DOHH2 (cell line): ENCODE results near the gene PRRT2.

ENCODE experiments used
- H3F3A ChIP-seq: fragments of 200-600 bp; sonication (generic), shearing (Covaris generic); 2 replicates; pipeline ENCODE4 v1.6.0; 2016; ENCODE audit warnings: antibody characterized with exemption, mild to moderate bottlenecking; ENCODE audit not compliant: control insufficient read depth, insufficient read depth
- H3K27ac ChIP-seq: fragments of 200-600 bp; sonication (generic); 2 replicates; pipeline ENCODE4 v1.5.1; 2014; ENCODE audit warnings: low read depth, mild to moderate bottlenecking, low read length, moderate library complexity
- H3K27me3 ChIP-seq: fragments of 200-600 bp; sonication (generic); 2 replicates; pipeline ENCODE4 v1.6.1; 2014; ENCODE audit warnings: mild to moderate bottlenecking, low read length, mixed read lengths; ENCODE audit not compliant: control insufficient read depth
- H3K36me3 ChIP-seq: fragments of 200-600 bp; sonication (generic); 2 replicates; pipeline ENCODE4 v1.6.1; 2014; ENCODE audit warnings: mild to moderate bottlenecking, low read length, moderate library complexity, mixed read lengths; ENCODE audit not compliant: control insufficient read depth
- H3K4me1 ChIP-seq: fragments of 200-600 bp; sonication (generic); 2 replicates; pipeline ENCODE4 v1.6.1; 2014; ENCODE audit warnings: mild to moderate bottlenecking, low read length, mixed read lengths; ENCODE audit not compliant: control insufficient read depth
- H3K4me2 ChIP-seq: fragments of 200-600 bp; sonication (generic); 2 replicates; pipeline ENCODE4 v1.6.0; 2014; ENCODE audit warnings: mild to moderate bottlenecking, low read length, moderate library complexity
- H3K4me3 ChIP-seq: fragments of 200-600 bp; sonication (generic); 2 replicates; pipeline ENCODE4 v1.5.1; 2014; ENCODE audit warnings: mild to moderate bottlenecking, low read length, mixed read lengths
- H3K79me2 ChIP-seq: fragments of 200-600 bp; sonication (generic); 2 replicates; pipeline ENCODE4 v1.6.1; 2014; ENCODE audit warnings: mild to moderate bottlenecking, low read length, mixed read lengths; ENCODE audit not compliant: control insufficient read depth
- H3K9me2 ChIP-seq: fragments of 200-600 bp; sonication (generic); replicated peaks from 2 replicates; pipeline ENCODE4 v1.6.1; 2014; ENCODE audit warnings: mild to moderate bottlenecking, low read length, mixed read lengths; ENCODE audit not compliant: control insufficient read depth
- H3K9me3 ChIP-seq: fragments of 200-600 bp; sonication (generic); 2 replicates; pipeline ENCODE4 v1.6.1; 2014; ENCODE audit warnings: antibody characterized with exemption, low read length, mixed read lengths; ENCODE audit not compliant: control insufficient read depth, insufficient read depth
- H4K20me1 ChIP-seq: fragments of 200-600 bp; sonication (generic); 2 replicates; pipeline ENCODE4 v1.6.0; 2014; ENCODE audit warnings: low read depth, mild to moderate bottlenecking, antibody characterized with exemption, low read length, moderate library complexity; ENCODE audit not compliant: control insufficient read depth, insufficient read depth
- EZH2phosphoT487 ChIP-seq: fragments of 200-600 bp; sonication (generic); IDR thresholded peaks from 2 replicates; pipeline ENCODE4 v1.6.1; 2017; ENCODE audit warnings: borderline replicate concordance, mild to moderate bottlenecking, antibody characterized with exemption, low read length, moderate library complexity, mixed read lengths
- TF ChIP-seq, protein P1 (sequence below): fragments of 200-600 bp; sonication (generic); IDR thresholded peaks from one replicate; pipeline ENCODE4 v1.5.1; 2014; ENCODE audit warnings: antibody characterized with exemption, mild to moderate bottlenecking, low read depth, low read length; ENCODE audit not compliant: poor library complexity, severe bottlenecking

PRRT2 gene

DNA sequence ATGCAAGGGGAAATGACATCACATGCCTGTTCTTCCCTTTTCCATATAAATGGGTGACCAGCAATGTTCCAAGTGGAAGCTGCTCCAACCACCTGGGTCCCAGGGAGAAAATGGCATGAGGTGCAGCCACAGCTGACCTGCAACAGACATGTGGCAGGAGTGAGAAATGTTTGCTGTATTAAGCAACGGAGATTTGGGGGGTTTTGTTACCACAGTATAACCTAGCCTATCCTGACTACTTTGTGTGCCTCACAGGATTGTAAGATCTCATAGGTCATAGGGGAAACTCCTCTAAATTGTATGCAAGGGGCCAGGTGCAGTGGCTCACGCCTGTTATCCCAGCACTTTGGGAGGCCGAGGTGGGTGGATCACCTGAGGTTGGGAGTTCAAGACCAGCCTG is 39.0 kb downstream of the PRRT2 start:
- TF ChIP-seq, protein P1, sequence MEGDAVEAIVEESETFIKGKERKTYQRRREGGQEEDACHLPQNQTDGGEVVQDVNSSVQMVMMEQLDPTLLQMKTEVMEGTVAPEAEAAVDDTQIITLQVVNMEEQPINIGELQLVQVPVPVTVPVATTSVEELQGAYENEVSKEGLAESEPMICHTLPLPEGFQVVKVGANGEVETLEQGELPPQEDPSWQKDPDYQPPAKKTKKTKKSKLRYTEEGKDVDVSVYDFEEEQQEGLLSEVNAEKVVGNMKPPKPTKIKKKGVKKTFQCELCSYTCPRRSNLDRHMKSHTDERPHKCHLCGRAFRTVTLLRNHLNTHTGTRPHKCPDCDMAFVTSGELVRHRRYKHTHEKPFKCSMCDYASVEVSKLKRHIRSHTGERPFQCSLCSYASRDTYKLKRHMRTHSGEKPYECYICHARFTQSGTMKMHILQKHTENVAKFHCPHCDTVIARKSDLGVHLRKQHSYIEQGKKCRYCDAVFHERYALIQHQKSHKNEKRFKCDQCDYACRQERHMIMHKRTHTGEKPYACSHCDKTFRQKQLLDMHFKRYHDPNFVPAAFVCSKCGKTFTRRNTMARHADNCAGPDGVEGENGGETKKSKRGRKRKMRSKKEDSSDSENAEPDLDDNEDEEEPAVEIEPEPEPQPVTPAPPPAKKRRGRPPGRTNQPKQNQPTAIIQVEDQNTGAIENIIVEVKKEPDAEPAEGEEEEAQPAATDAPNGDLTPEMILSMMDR: no peak
- no peak for TF ChIP-seq EZH2phosphoT487
- Histone ChIP-seq H3K9me2 (no peaks in the 10 kb centered on the region), H3K4me2 (no peak overlapping the region), H3K79me2 (no peaks in the 10 kb centered on the region), H3K27me3 (no peaks in the 10 kb centered on the region), H3K27ac (no peak overlapping the region), H4K20me1 (no peaks in the 10 kb centered on the region), H3K4me3 (no peak overlapping the region), H3K9me3 (no peaks in the 10 kb centered on the region), H3K4me1 (no peaks in the 10 kb centered on the region), H3K36me3 (no peaks in the 10 kb centered on the region), H3F3A (no peaks in the 10 kb centered on the region)

DNA sequence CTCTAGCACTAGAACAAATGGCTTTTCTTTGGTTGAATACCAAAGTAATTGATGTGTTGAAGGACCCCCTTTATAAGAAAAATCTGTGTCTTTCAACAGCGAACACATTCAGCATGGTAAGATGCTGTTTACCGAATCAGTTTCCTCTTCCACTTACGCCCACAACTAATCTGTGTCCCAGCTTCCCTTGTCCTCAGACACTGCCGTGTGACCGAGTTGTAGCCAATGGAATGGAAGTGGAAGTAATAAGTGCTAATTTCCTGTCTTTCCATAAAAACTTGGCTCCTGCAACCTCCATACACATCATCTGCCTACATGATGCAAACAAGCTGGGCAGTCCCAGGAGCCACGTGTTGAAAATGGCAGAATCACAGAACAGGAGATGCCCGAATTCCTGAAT is 40.7 kb downstream of the PRRT2 start:
- Histone ChIP-seq H3K36me3 (no peaks in the 10 kb centered on the region), H3K9me3 (no peaks in the 10 kb centered on the region)
- TF ChIP-seq, protein P1: no peak
- no peak for TF ChIP-seq EZH2phosphoT487

GRCh38 chr16:29854520-29855100 is 42.6 kb downstream of the PRRT2 start:
- no peaks in the 10 kb centered on the region for H3K9me3 ChIP-seq
- no peaks in the 10 kb centered on the region for H3K79me2 ChIP-seq
- no peaks in the 10 kb centered on the region for H3K27me3 ChIP-seq
- H3K4me2 ChIP-seq: no peak overlapping the region
- no peak overlapping the region for H3K4me3 ChIP-seq
- no peaks in the 10 kb centered on the region for H3F3A ChIP-seq
- H3K27ac ChIP-seq: no peak overlapping the region
- H3K4me1 ChIP-seq: no peaks in the 10 kb centered on the region
- TF ChIP-seq, protein P1: no peak
- no peak for TF ChIP-seq EZH2phosphoT487
- no peaks in the 10 kb centered on the region for H3K9me2 ChIP-seq
- H3K36me3 ChIP-seq: peaks cover 7% of the 10 kb centered on the region; the same call in 1 of the 2 replicates
- no peaks in the 10 kb centered on the region for H4K20me1 ChIP-seq

More for the DNA sequence above, 40.7 kb downstream of the PRRT2 start:
- Histone ChIP-seq H3K4me2 (no peak overlapping the region), H4K20me1 (no peaks in the 10 kb centered on the region), H3K4me1 (no peaks in the 10 kb centered on the region), H3K79me2 (no peaks in the 10 kb centered on the region), H3K4me3 (no peak overlapping the region), H3K27me3 (no peaks in the 10 kb centered on the region), H3K27ac (no peak overlapping the region), H3F3A (no peaks in the 10 kb centered on the region), H3K9me2 (no peaks in the 10 kb centered on the region)
